NOMO-1 (cell line): ENCODE measurements around the gene RAD51B.
A peak's percentile ranks its signal among the peaks of the same experiment; 100 is the strongest.

Source experiments
- DNase-seq, 2 experiments: peaks; one replicate each; lab custom pipeline; 2025; ENCODE audit not compliant: unreplicated experiment in 2 of 2; lab: John Stamatoyannopoulos, UW

Gene RAD51B

GRCh38 chr14:68736471-68736871 lies 916.9 kb downstream of the RAD51B start:
- DNase-seq: no peak

GRCh38 chr14:68737086-68737485 lies 917.5 kb downstream of the RAD51B start:
- no peak for DNase-seq

GRCh38 chr14:68738559-68738958 lies 919.0 kb downstream of the RAD51B start:
- no peak for DNase-seq

- no peak for DNase-seq
These were observed 920.1 kb downstream of the RAD51B start for GRCh38 chr14:68739701-68740100.

GRCh38 chr14:68740788-68741476 lies 921.4 kb downstream of the RAD51B start:
- no peak for DNase-seq

- DNase-seq: no peak
These were observed 921.9 kb downstream of the RAD51B start for GRCh38 chr14:68741477-68741791.

- peak; percentile 83 to 92 for DNase-seq
These were observed 922.4 kb downstream of the RAD51B start for GRCh38 chr14:68741839-68742470.

GRCh38 chr14:68744613-68745012 lies 925.0 kb downstream of the RAD51B start:
- DNase-seq: no peak

GRCh38 chr14:68747393-68747792 lies 927.8 kb downstream of the RAD51B start:
- DNase-seq: no peak

GRCh38 chr14:68748260-68748659 lies 928.7 kb downstream of the RAD51B start:
- DNase-seq: no peak

GRCh38 chr14:68748691-68749090 lies 929.1 kb downstream of the RAD51B start:
- DNase-seq: no peak

GRCh38 chr14:68749487-68750475 lies 930.2 kb downstream of the RAD51B start:
- no peak for DNase-seq

- DNase-seq: no peak
These were observed 932.9 kb downstream of the RAD51B start for GRCh38 chr14:68752271-68753006.

- peak in 1 of 2 experiments; percentile 13 for DNase-seq
These were observed 934.1 kb downstream of the RAD51B start for GRCh38 chr14:68753690-68754089.

GRCh38 chr14:68755016-68755353 lies 935.4 kb downstream of the RAD51B start:
- DNase-seq: no peak

GRCh38 chr14:68756000-68756481 lies 936.5 kb downstream of the RAD51B start:
- no peak for DNase-seq

GRCh38 chr14:68756734-68757133 lies 937.2 kb downstream of the RAD51B start:
- DNase-seq: no peak

GRCh38 chr14:68757618-68758081 lies 938.1 kb downstream of the RAD51B start:
- peak; percentile 82 to 87 for DNase-seq

- no peak for DNase-seq
These were observed 938.7 kb downstream of the RAD51B start for GRCh38 chr14:68758301-68758700.

- DNase-seq: peak in 1 of 2 experiments; percentile 17
These were observed 939.5 kb downstream of the RAD51B start for GRCh38 chr14:68759017-68759560.
